ENCODE results near the gene PRC1.

PRC1 gene

DNA sequence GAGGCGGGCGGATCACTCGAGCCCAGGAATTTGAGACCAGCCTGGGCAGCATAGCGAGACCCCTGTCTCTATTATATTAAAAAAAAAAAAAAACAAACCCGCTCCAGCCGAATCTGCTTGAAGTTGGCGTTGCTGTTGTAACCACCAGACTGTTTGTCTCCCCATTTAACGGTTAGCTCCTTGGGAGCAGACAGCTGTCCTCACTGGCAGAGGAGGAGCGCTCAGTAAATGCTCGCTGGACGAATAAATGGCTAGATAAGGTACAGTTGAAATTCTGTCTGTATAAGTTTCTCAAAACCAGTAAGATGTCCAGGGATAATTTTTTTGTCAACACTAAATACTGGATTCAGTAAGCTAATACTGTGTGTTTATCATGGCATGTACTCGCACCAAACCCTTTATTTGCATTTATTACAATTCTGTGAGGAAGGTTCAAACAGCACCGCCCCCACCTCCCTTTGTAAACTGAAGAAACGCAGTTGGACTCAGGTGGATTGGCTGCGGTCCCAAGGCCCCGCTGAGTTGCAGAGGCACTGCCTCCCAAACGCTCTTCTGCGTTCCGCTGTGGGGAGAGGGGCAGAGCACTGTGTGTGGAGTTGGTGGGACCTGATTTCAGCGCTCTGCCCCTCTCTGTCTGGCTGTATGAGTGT, 38.6 kb downstream of the PRC1 start:
- Histone ChIP-seq H3K4me3 (ENCODE audit: low read length) (peak overlapping the region; percentile 80), H3K4me1 (ENCODE audit: control insufficient read depth, low read length) (peaks cover 24% of the 10 kb centered on the region), H3K79me2 (ENCODE audit: control insufficient read depth, low read length) (peaks cover 31% of the 10 kb centered on the region), H3K27me3 (ENCODE audit: control insufficient read depth, low read length) (no peaks in the 10 kb centered on the region), H3K36me3 (ENCODE audit: control insufficient read depth, low read length) (peaks cover 66% of the 10 kb centered on the region), H3K9me3 (ENCODE audit: control insufficient read depth, insufficient read depth, low read length) (no peaks in the 10 kb centered on the region), H3K4me2 (ENCODE audit: low read length) (peak overlapping the region; percentile 87), H4K20me1 (ENCODE audit: control insufficient read depth, insufficient read depth, low read depth, low read length) (no peaks in the 10 kb centered on the region), H3F3A (ENCODE audit: control insufficient read depth, insufficient read depth) (0 out of 2 replicates have a peak, but pooled peaks cover 3% of the 10 kb centered on the region), H3K9me2 (replicated peaks; ENCODE audit: control insufficient read depth, low read length) (no peaks in the 10 kb centered on the region), H3K27ac (ENCODE audit: low read depth, low read length) (peak overlapping the region; percentile 89)
- no peak for TF ChIP-seq EZH2phosphoT487 (IDR thresholded peaks at IDR 0.05; ENCODE audit: borderline replicate concordance, low read length)
- TF ChIP-seq, protein P1, sequence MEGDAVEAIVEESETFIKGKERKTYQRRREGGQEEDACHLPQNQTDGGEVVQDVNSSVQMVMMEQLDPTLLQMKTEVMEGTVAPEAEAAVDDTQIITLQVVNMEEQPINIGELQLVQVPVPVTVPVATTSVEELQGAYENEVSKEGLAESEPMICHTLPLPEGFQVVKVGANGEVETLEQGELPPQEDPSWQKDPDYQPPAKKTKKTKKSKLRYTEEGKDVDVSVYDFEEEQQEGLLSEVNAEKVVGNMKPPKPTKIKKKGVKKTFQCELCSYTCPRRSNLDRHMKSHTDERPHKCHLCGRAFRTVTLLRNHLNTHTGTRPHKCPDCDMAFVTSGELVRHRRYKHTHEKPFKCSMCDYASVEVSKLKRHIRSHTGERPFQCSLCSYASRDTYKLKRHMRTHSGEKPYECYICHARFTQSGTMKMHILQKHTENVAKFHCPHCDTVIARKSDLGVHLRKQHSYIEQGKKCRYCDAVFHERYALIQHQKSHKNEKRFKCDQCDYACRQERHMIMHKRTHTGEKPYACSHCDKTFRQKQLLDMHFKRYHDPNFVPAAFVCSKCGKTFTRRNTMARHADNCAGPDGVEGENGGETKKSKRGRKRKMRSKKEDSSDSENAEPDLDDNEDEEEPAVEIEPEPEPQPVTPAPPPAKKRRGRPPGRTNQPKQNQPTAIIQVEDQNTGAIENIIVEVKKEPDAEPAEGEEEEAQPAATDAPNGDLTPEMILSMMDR (IDR thresholded peaks at IDR 0.05; ENCODE audit: low read depth, low read length, poor library complexity, severe bottlenecking) = no peak

- peak within 1 kb of the TSS; percentile 89 for H3K27ac ChIP-seq (ENCODE audit: low read depth, low read length)
- H3F3A ChIP-seq (ENCODE audit: control insufficient read depth, insufficient read depth) = 0 out of 2 replicates have a peak, but pooled peaks cover 3% of the 10 kb centered on the region
- TF ChIP-seq, protein P1 (IDR thresholded peaks at IDR 0.05; ENCODE audit: low read depth, low read length, poor library complexity, severe bottlenecking) = no peak
- no peak for TF ChIP-seq EZH2phosphoT487 (IDR thresholded peaks at IDR 0.05; ENCODE audit: borderline replicate concordance, low read length)
- H3K4me2 ChIP-seq (ENCODE audit: low read length) = peak within 1 kb of the TSS; percentile 87
- H3K9me2 ChIP-seq (replicated peaks; ENCODE audit: control insufficient read depth, low read length) = no peaks in the 10 kb centered on the region
- H3K27me3 ChIP-seq (ENCODE audit: control insufficient read depth, low read length) = no peaks in the 10 kb centered on the region
- H3K4me3 ChIP-seq (ENCODE audit: low read length) = peak within 1 kb of the TSS; percentile 80
- H3K36me3 ChIP-seq (ENCODE audit: control insufficient read depth, low read length) = peaks cover 66% of the 10 kb centered on the region
- H4K20me1 ChIP-seq (ENCODE audit: control insufficient read depth, insufficient read depth, low read depth, low read length) = no peaks in the 10 kb centered on the region
- no peaks in the 10 kb centered on the region for H3K9me3 ChIP-seq (ENCODE audit: control insufficient read depth, insufficient read depth, low read length)
- H3K4me1 ChIP-seq (ENCODE audit: control insufficient read depth, low read length) = peaks cover 24% of the 10 kb centered on the region
- peaks cover 31% of the 10 kb centered on the region for H3K79me2 ChIP-seq (ENCODE audit: control insufficient read depth, low read length)
Measured at GRCh38 chr15:90954712-90955623, 39.4 kb downstream of the PRC1 start, which contains the start of gene RCCD1. RCCD1 (plus strand) TSS chr15:90954884; CDS start chr15:90956735, 1,851 bp downstream.

DNA sequence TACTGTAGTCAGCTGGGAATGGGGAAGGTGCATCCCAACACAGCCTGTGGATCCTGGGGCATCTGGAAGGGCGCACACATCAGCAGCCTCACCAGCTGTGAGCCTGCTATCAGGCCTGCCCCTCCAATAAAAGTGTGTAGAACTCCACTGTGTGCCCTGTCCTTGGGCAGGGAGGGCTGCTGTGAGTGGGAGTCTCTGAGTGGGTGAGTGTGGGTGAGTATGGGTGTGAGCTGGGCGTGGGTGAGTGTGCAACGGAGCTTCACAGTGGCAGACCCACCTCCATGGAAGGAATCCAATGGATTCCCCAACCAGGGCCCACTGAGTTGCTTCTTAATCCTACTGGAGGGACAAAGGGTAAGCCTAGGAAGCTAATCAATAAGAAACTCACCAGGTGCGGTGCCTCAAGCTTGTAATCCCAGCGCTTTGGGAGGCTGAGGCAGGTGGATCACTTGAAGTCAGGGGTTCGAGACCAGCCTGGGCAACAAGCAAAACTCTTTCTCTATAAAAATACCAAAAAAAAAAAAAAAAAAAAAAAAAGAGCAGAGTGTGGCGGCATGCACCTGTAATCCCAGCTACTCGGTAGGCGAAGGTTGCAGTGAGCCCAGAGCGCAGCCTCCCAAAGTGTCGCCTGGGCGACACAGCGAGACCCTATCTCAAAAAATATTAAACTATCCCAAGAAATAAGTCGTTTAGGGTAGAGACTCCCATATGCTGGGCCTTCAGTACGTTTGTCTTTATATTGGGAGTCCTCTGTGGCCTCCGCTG, 40.2 kb downstream of the PRC1 start:
- peak overlapping the region; percentile 80 for H3K4me3 ChIP-seq (ENCODE audit: low read length)
- H3K4me1 ChIP-seq (ENCODE audit: control insufficient read depth, low read length) = peaks cover 24% of the 10 kb centered on the region

More for the DNA sequence above, 40.2 kb downstream of the PRC1 start:
- Histone ChIP-seq H4K20me1 (ENCODE audit: control insufficient read depth, insufficient read depth, low read depth, low read length) (no peaks in the 10 kb centered on the region), H3K9me3 (ENCODE audit: control insufficient read depth, insufficient read depth, low read length) (no peaks in the 10 kb centered on the region), H3K27ac (ENCODE audit: low read depth, low read length) (peak overlapping the region; percentile 89), H3K9me2 (replicated peaks; ENCODE audit: control insufficient read depth, low read length) (no peaks in the 10 kb centered on the region), H3K79me2 (ENCODE audit: control insufficient read depth, low read length) (peaks cover 31% of the 10 kb centered on the region), H3F3A (ENCODE audit: control insufficient read depth, insufficient read depth) (0 out of 2 replicates have a peak, but pooled peaks cover 2% of the 10 kb centered on the region), H3K36me3 (ENCODE audit: control insufficient read depth, low read length) (peaks cover 65% of the 10 kb centered on the region), H3K27me3 (ENCODE audit: control insufficient read depth, low read length) (no peaks in the 10 kb centered on the region), H3K4me2 (ENCODE audit: low read length) (peak overlapping the region; percentile 87)
- TF ChIP-seq EZH2phosphoT487 (IDR thresholded peaks at IDR 0.05; ENCODE audit: borderline replicate concordance, low read length) = no peak
